HG03521 (cell line): Measurements from ENCODE around the gene RACK1.

Experiments used
- ATAC-seq: cut with Tn5 transposase; IDR thresholded peaks from one replicate; pipeline ENCODE4 v1.9.1; 2021; ENCODE audit warnings: mild to moderate bottlenecking, moderate library complexity; ENCODE audit not compliant: unreplicated experiment

The RACK1 gene

GRCh38 chr5:181234455-181235306 is 9.0 kb downstream of the RACK1 start:
- no peak for ATAC-seq

- ATAC-seq, result no peak
Observed at GRCh38 chr5:181233801-181234454, 9.8 kb downstream of the RACK1 start.

DNA sequence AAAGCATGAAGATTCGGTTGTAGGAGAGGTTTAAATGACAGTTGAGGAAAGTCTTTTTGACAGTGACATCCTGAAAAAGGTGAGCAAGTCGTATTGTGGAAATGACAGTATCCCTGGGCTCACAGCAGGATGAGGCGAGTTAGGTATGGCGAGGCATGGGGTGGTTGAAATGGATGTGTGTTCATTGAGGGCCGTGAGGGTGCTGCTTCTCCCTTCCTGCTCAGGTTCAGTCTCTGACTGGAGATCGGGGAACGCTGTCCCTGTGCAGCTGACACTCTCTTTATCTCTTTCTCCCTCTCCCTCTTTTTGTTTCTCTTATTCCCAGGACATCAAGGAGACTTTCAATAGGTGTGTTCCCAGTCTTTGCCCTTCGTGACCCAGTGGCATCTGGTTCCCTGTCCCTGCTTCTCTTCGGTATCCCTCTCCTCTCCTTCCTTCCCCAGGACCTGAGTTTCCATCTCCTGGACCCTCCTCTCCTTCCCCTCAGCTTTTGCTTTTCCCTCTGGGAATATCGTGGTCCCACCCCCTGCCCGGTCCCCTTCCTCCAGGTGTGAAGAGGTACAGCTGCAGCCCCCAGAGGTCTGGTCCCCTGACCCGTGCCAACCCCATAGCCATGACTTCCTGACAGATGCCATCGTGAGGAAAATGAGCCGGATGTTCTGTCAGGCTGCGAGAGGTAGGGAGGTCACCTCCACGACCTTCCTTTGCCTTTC is 10.5 kb downstream of the RACK1 start:
- ATAC-seq, result no peak

DNA sequence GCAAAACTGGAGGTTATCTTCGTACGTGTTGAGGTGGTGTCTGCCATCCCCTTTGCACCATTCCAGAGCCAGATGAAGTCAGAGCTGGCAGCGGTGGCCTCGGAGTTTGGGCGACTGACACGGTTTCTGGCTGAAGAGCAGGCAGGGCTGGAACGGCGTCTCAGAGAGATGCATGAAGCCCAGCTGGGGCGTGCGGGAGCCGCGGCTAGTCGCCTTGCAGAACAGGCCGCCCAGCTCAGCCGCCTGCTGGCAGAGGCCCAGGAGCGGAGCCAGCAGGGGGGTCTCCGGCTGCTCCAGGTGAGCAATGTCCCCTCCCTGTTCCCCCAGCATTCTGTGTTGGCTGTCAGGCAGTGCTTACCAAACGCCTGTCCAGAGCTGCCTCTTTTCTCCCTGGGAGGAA is 11.1 kb downstream of the RACK1 start:
- no peak for ATAC-seq

GRCh38 chr5:181231432-181231831 is 12.3 kb downstream of the RACK1 start:
- no peak for ATAC-seq

DNA sequence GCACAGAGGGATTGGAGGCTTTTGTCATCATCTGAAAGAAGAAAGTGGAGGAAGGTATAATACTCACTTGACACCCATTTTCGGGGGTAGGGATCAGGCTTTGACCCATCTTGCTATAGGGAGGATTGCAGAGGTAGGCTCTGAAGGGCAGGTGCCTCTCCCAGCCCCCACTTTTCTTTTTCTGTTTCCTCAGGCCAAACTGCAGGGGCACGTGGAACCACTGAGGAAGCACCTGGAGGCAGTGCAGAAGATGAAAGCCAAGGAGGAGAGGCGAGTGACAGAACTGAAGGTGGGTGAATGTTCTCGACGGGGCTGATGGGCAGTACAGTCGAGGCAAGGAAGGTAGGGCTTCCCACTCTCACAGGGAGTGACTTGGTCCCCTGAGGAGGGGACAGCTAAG is 13.2 kb downstream of the RACK1 start:
- ATAC-seq, result no peak

- ATAC-seq, result no peak
Observed at GRCh38 chr5:181229996-181230395, 13.7 kb downstream of the RACK1 start.

- ATAC-seq, result no peak
Observed at GRCh38 chr5:181224390-181225229, 19.1 kb downstream of the RACK1 start.

DNA sequence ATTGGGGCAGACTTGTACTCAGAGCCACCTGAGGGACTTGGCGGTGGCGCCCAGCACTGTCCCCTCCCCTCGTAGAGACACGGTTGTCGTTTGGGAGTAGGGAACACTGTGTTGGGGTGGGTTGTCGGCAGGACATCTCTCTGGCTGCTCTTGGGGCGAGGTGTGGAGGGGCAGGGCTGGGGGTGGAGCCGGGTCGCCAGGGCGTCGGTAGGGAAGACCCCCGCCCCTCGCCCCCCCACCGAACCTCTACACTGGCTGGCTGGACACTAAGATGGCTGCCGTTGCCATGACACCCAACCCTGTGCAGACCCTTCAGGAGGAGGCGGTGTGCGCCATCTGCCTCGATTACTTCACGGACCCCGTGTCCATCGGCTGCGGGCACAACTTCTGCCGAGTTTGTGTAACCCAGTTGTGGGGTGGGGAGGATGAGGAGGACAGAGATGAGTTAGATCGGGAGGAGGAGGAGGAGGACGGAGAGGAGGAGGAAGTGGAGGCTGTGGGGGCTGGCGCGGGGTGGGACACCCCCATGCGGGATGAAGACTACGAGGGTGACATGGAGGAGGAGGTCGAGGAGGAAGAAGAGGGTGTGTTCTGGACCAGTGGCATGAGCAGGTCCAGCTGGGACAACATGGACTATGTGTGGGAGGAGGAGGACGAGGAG is 19.8 kb downstream of the RACK1 start:
- ATAC-seq, result no peak

DNA sequence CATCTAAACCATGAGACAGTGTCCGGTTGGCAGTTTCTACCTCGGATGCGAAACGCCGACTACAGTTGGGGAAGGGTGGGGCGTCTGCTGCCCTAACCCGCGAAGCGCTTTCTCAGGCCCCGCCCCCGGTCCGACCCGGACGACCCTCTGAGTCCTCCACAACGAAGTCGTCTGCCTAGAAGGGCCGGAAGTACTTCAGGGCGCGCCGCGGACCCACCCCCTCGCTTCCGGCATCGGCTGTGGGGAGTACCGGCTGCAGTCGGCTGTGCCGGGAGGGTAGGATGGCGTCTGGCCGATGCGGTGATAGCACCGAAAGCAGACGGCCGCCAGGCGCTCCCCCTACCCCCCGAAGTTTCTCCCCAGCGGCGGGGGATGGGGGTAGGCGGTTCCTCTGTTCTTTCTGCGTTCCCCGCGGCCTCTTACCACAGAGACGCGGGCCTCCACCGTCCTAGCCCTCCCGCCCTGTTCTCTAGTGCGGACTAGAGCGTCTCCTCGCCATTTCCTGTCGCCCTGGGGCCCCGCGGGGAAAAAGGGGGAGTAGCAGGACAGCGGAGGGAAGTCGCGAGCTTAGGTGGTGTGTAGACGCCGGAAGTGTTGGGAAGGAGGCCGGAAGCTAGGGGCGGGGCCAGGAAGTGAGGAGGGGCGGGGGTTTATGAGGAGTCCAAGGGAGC is 20.5 kb downstream of the RACK1 start, which contains the start of gene TRIM41:
Gene TRIM41 (plus strand): TSS at position 224 of the 671 bp plus-strand sequence. CDS start 719 bp downstream, outside the sequence.
- peak; percentile 66 for ATAC-seq

- no peak for ATAC-seq
Observed at GRCh38 chr5:181222630-181223057, 21.1 kb downstream of the RACK1 start.

- ATAC-seq, result peak; percentile 23
Observed at GRCh38 chr5:181221792-181222629, 21.7 kb downstream of the RACK1 start.

DNA sequence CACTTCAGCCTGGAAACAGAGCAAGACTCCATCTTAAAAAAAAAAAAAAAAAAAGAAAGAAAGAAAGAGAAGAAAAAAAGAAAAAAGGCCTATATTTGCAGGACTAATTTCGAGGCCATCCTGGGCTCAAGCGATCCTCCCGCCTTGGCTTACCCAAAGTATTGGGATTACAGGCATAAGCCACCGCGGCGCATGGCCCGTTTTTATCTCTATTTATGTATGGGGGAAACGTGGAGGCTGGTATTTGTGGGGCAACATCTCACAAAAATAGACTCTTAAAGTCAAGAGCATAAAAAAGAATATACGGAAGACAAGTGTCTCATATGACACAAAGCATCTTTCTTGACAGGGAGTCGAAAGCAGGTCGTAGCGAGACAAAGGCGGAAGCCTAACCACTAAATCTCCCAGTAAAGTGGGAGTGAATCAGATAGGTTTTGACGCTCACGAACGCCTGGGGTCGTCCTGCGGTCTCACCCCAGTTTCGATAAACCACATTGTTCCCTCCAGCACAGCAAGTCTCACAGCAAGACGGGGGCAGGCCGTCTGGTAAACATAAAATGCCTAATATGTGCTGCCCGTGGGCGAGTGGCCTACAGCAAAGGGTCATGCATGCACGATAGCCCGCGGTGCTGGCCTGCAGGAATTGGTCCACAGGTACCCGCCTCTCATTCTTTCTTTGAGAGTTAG is 22.5 kb downstream of the RACK1 start:
- no peak for ATAC-seq

DNA sequence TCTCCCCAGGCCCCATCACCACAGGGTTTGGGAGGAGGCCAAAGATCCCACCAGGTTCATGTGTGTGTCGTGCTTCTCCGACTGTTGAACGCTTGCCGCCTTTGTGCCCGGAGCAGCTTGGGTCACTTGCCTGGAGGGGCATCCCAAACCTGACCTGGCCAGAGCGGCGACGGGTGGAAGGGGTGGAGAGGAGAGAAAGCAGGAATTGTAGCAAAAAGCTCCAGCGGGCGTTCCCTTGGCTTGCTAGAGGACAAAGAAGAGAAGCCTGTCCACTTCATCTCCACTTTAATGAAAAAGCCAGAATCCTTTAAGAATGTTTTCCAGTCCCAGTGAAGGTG is 23.6 kb downstream of the RACK1 start:
- no peak for ATAC-seq

DNA sequence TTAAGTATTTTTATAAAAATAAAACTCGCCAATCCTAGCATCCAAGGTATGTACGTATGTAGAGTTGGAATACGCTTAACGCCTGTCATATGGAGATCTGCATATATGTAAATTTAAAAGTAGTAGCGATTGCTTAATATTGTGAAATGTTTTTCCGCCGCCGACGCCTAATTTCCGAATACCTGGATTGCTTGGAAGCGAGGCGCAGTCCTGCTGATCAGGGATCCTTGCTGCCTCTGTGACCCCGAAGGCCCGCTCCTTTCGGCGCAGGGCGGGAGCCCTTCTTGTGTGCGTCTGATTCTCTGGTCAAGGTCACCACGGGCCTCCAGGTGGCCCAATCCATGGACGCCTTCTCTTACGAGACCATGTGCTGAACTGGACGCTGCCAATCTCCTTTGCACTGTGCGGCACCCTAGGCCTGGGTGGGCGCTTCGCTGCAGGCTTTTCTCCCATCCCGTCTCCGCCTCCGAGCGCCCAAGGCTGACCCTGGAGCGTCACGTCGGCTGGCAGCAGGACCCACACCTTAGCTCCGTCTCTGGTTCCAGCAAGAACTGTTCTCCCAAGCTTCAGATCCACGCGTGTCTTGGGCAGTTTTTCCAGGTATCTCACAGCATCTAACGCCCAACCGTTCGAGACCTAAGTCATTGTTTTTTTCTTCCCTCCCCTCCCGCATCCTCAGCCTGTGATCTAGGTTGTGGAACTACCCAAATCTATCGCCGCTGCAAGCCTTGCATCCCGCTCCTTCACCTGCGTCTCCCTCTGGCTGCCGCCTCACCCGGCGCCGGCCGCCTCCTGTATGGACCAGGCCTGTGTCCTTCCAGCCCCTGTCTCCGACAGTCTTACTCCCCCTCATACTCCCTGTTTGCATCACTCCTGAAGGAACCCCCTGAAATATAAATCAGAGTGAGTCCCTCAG is 24.2 kb downstream of the RACK1 start:
- no peak for ATAC-seq

DNA sequence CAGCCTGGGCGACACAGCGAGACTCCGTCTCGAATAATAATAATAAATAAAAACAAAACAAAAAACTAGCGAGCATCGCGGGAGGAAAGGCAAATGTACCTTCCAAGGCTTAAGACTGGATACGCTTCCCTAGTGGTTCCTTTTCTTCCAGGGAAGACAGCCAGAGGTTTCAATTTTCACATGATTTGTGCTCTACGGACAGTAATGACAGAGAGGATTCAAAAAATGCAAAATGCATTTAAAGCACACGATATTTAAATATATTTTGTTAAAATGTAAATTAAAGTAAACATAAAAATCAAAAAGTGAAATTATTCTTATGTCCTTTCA is 24.9 kb downstream of the RACK1 start:
- no peak for ATAC-seq

- no peak for ATAC-seq
Observed at GRCh38 chr5:181217803-181218062, 26.0 kb downstream of the RACK1 start.
